ENCODE data around the gene GPI.
A peak's percentile ranks its signal among the peaks of the same experiment; 100 is the strongest.

Gene GPI

DNA sequence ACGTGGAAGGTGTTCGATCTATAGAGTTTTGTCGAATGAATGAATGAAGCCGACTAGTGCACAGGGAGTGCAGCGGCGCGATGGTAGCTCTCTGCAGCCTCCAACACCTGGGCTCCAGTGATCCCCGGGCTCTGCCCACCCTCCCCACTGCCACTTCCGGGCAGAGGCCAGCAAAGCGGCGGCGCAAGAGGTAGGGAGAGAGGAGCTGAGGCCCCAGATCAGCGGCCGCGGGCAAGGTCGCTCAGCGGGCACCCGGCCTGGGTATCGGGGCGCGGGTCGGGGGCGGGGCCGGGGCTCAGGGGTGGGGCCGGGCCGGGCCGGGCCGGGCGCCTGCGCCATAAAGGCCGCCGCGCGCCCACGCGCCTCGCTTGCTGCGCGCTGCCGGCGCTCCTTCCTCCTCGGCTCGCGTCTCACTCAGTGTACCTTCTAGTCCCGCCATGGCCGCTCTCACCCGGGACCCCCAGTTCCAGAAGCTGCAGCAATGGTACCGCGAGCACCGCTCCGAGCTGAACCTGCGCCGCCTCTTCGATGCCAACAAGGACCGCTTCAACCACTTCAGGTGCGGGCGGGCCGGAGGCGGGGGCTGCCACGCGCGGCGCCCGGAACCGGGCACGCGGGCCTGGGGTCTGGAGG is at the start of gene GPI:
Gene GPI (plus strand): TSS at position 367 of the 633 bp plus-strand sequence. CDS start 71 bp downstream, at position 438.
- TF ChIP-seq CTCF (IDR thresholded peaks at IDR 0.05; ENCODE audit: low read depth, low read length): no peak
- H3K4me3 ChIP-seq (ENCODE audit: low read depth, low read length): peak within 1 kb of the TSS; percentile 88

DNA sequence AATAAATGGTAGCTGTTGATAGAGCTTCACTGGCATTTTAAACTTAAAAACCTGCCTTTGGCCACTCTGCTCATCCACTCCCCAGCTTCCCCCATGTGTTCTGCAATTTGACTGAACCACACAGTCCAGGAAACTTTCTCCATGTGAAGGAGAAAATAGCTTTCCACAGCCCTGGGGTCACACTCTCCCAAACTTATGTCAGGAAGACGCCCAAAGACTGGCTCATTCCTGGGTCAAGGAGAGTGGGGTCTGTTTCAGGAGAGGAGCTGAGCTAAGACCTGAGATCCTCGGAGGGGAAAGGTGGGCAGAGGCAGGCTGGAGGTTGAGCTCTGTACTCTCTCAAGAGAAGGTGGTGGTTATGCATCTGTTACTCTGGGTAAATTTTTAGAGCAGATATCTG is 48.7 kb upstream of the GPI start:
- no peak overlapping the region for H3K4me3 ChIP-seq (ENCODE audit: low read depth, low read length)
- no peak for TF ChIP-seq CTCF (IDR thresholded peaks at IDR 0.05; ENCODE audit: low read depth, low read length)

DNA sequence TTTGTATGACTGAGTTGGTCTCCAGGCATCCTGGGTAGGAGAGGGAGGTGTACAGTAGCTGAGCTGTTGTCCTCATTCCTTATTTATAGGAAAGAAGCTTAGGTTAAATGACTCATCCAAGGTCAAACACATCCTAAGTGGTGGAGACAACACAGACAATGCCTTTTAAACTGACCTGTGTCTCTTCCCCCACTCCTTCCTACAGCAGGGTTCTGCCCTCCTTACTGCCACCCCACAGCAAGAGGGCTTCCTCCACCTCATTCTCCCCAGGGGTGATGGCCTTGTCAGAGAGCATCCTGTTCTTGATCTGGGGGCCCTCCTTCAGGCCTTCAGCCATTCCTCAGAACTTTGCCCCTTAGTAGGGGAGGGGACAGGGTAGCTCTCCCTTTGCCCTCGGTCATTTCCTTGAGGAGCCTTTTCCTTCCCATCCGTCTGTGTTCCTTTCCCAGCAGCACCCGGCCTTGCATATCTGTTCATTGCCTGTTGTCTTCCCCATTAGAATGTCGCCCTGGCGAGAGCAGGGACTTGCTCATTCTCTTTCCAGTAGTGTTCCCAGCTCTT is 48.2 kb upstream of the GPI start:
- no peak for TF ChIP-seq CTCF (IDR thresholded peaks at IDR 0.05; ENCODE audit: low read depth, low read length)
- no peak overlapping the region for H3K4me3 ChIP-seq (ENCODE audit: low read depth, low read length)

DNA sequence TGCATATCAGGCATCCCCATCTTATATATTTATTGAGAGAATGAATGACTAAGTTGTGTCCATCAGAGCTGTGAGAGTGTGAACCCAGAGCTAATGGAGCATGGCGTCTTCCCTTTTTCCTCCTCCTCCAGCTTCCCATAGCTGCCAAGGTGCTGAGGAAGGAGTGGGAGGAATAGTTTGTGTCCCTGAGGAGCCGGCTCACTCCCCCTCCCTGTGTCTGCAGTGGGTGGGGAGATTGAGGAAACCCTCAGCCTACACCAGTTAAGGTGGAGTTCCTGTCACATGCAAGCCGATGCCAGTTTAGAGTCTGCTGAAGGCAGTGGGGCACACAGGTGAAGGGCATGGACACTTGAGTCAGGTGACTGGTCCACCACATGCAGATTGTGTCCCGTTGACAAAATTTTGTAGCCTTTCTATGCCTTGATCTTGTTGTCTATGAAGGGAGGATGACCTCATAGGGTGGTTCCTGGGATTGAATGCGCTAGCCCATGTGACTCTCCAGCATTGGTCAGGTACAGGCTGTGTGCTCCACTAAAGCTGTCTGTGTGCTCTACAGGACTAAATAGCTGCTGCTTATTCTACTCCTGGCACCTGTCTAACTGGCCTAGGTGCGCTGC is 47.6 kb upstream of the GPI start:
- H3K4me3 ChIP-seq (ENCODE audit: low read depth, low read length): no peak overlapping the region
- no peak for TF ChIP-seq CTCF (IDR thresholded peaks at IDR 0.05; ENCODE audit: low read depth, low read length)

- H3K4me3 ChIP-seq (ENCODE audit: low read depth, low read length): no peak overlapping the region
- no peak for TF ChIP-seq CTCF (IDR thresholded peaks at IDR 0.05; ENCODE audit: low read depth, low read length)
These were observed 45.8 kb upstream of the GPI start for GRCh38 chr19:34319230-34319585.

- no peak for TF ChIP-seq CTCF (IDR thresholded peaks at IDR 0.05; ENCODE audit: low read depth, low read length)
- H3K4me3 ChIP-seq (ENCODE audit: low read depth, low read length): no peak overlapping the region
These were observed 45.2 kb upstream of the GPI start for GRCh38 chr19:34319785-34320184.

DNA sequence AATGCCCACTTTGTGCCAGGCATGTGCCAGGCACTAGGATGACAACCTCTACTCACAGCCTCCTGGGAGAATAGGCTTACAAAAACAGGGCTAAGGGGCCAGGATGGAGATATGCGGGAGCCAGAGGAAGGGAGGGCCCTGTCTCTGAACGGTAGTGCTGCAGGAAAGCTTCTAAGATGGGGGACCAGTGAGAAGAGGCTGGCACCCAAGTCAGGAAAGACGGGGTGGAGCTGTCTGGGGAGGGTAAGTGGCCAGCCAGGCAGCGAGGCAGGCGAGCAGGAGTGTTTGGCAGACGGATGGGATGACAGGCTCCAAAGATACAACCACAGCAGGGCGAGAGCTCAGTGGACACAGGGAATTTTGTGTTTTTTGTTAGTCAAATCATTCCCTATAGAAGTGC is 44.7 kb upstream of the GPI start:
- no peak overlapping the region for H3K4me3 ChIP-seq (ENCODE audit: low read depth, low read length)
- no peak for TF ChIP-seq CTCF (IDR thresholded peaks at IDR 0.05; ENCODE audit: low read depth, low read length)
